ENCODE measurements around the gene BRD8. TPM values are rescaled to one million over a fixed set of nuclear protein-coding genes. Genes with fewer than 3 reads are reported as not detected.

Gene BRD8
- total and polyA plus RNA-seq, 2 donors (not counting 1 experiment from before 2014, with no cell fraction given) = 22.9 to 98.9 TPM

- no peak for ATAC-seq (ENCODE audit: low read depth)
- H3K79me2 ChIP-seq (ENCODE audit: control insufficient read depth, insufficient read depth, low read length) = no peaks in the 10 kb centered on the region
- no peak overlapping the region for H3K9ac ChIP-seq (ENCODE audit: low read length)
- Mint-ChIP-seq H3K9me3 (ENCODE audit: insufficient read depth) (no peaks in the 10 kb centered on the region), H3K27me3 (peaks cover 20% of the 10 kb centered on the region), H3K27ac (no peak overlapping the region), H3K4me1 (no peaks in the 10 kb centered on the region), H3K4me3 (no peak overlapping the region)
- H3K27ac ChIP-seq (ENCODE audit: low read length in 2 of 2) = no peak overlapping the region
- no peak overlapping the region for H3K4me3 ChIP-seq (ENCODE audit: control extremely low read depth in 1 of 5, extremely low read depth in 1 of 5, insufficient read depth in 1 of 5, low read depth in 2 of 5, low read length in 4 of 5)
- no peak for DNase-seq
- peaks cover 0 to 5% (median 3%) of the 10 kb centered on the region in 4 experiments for H3K27me3 ChIP-seq (replicated peaks in 1 of 4; ENCODE audit: control extremely low read depth in 1 of 4, control insufficient read depth in 3 of 4, insufficient read depth in 4 of 4, low read length in 3 of 4)
- no peaks in the 10 kb centered on the region for H3K36me3 ChIP-seq (replicated peaks in 1 of 2; ENCODE audit: control extremely low read depth in 1 of 2, control insufficient read depth in 1 of 2, extremely low read depth in 1 of 2, insufficient read depth in 2 of 2, low read length in 1 of 2)
- no peak overlapping the region for H3K4me2 ChIP-seq (replicated peaks; ENCODE audit: low read depth, low read length, poor library complexity, severe bottlenecking)
- no CpG with 5 or more reads among the region's 1 CpG for WGBS (ENCODE audit: insufficient coverage)
- CTCF ChIA-PET = interaction anchor here (0.6 to 2.1 kb wide), 5 partner anchors 17 to 41 kb away, joined by 3 to 7 read pairs (median 4); no protein-coding TSS in a partner anchor
- intact Hi-C loops (cut with micrococcal nuclease) = no loop called here
- POLR2A ChIA-PET = no interaction called here
- no peak overlapping the region for H2AFZ ChIP-seq (ENCODE audit: insufficient read depth, low read depth, low read length, poor library complexity, severe bottlenecking)
- TF ChIP-seq CTCF (IDR thresholded peaks at IDR 0.05) = no peak
- no peak for TF ChIP-seq EZH2 (IDR thresholded peaks at IDR 0.05; ENCODE audit: borderline replicate concordance, insufficient read depth, low read depth, low read length, poor library complexity, severe bottlenecking)
- no peaks in the 10 kb centered on the region for H4K20me1 ChIP-seq (ENCODE audit: control insufficient read depth, insufficient read depth, low read length, poor library complexity, severe bottlenecking)
- H3K9me3 ChIP-seq (ENCODE audit: control extremely low read depth in 1 of 3, control insufficient read depth in 2 of 3, insufficient read depth in 1 of 3, low read length in 2 of 3) = no peaks in the 10 kb centered on the region
- H3K4me1 ChIP-seq (ENCODE audit: control insufficient read depth in 2 of 2, insufficient read depth in 2 of 2, low read length in 2 of 2) = no peaks in the 10 kb centered on the region
These were observed 68.8 kb downstream of the BRD8 start for GRCh38 chr5:138109463-138110265.

GRCh38 chr5:138107213-138107612 lies 71.2 kb downstream of the BRD8 start:
- Histone ChIP-seq H3K27ac (ENCODE audit: low read length in 2 of 2) (no peak overlapping the region), H3K9me3 (ENCODE audit: control extremely low read depth in 1 of 3, control insufficient read depth in 2 of 3, insufficient read depth in 1 of 3, low read length in 2 of 3) (no peaks in the 10 kb centered on the region), H3K4me3 (ENCODE audit: control extremely low read depth in 1 of 5, extremely low read depth in 1 of 5, insufficient read depth in 1 of 5, low read depth in 2 of 5, low read length in 4 of 5) (no peak overlapping the region), H3K27me3 (replicated peaks in 1 of 4; ENCODE audit: control extremely low read depth in 1 of 4, control insufficient read depth in 3 of 4, insufficient read depth in 4 of 4, low read length in 3 of 4) (peaks cover 0 to 5% (median 3%) of the 10 kb centered on the region in 4 experiments), H4K20me1 (ENCODE audit: control insufficient read depth, insufficient read depth, low read length, poor library complexity, severe bottlenecking) (no peaks in the 10 kb centered on the region), H2AFZ (ENCODE audit: insufficient read depth, low read depth, low read length, poor library complexity, severe bottlenecking) (no peak overlapping the region), H3K9ac (ENCODE audit: low read length) (no peak overlapping the region), H3K4me1 (ENCODE audit: control insufficient read depth in 2 of 2, insufficient read depth in 2 of 2, low read length in 2 of 2) (peaks cover 13% of the 10 kb centered on the region in 2 donors), H3K4me2 (replicated peaks; ENCODE audit: low read depth, low read length, poor library complexity, severe bottlenecking) (no peak overlapping the region), H3K36me3 (replicated peaks in 1 of 2; ENCODE audit: control extremely low read depth in 1 of 2, control insufficient read depth in 1 of 2, extremely low read depth in 1 of 2, insufficient read depth in 2 of 2, low read length in 1 of 2) (no peaks in the 10 kb centered on the region), H3K79me2 (ENCODE audit: control insufficient read depth, insufficient read depth, low read length) (no peaks in the 10 kb centered on the region)
- ATAC-seq (ENCODE audit: low read depth) (no peak), DNase-seq (no peak)
- Mint-ChIP-seq H3K27me3 (peaks cover 20% of the 10 kb centered on the region), H3K27ac (no peak overlapping the region), H3K4me1 (peaks cover 17% of the 10 kb centered on the region), H3K9me3 (ENCODE audit: insufficient read depth) (no peaks in the 10 kb centered on the region), H3K4me3 (no peak overlapping the region)
- TF ChIP-seq CTCF (IDR thresholded peaks at IDR 0.05) (no peak), EZH2 (IDR thresholded peaks at IDR 0.05; ENCODE audit: borderline replicate concordance, insufficient read depth, low read depth, low read length, poor library complexity, severe bottlenecking) (no peak)
- ChIA-PET POLR2A (interaction anchor here (0.7 kb wide), 1 partner anchor 388 kb away, joined by 3 read pairs; no protein-coding TSS in a partner anchor), CTCF (interaction anchor here (0.8 kb wide), 2 partner anchors 27 to 31 kb away, joined by 3 read pairs; no protein-coding TSS in a partner anchor)
- intact Hi-C loops (cut with micrococcal nuclease) = no loop called here
- no CpG with 5 or more reads among the region's 1 CpG for WGBS (ENCODE audit: insufficient coverage)

Data from B cell (primary cell).